ENCODE results near the gene GRIK4. TPM values are rescaled to one million over a fixed set of nuclear protein-coding genes. Genes with fewer than 3 reads are reported as not detected.

Gene GRIK4
- total RNA-seq, 1 experiment from 2014 or later: not detected

GRCh38 chr11:120525261-120526171 is 14.0 kb downstream of the GRIK4 start:
- no peak overlapping the region for H3K27ac ChIP-seq (ENCODE audit: low read length)
- H3K4me1 ChIP-seq (ENCODE audit: insufficient read depth, low read length): no peaks in the 10 kb centered on the region
- H3F3A ChIP-seq (ENCODE audit: low read length, unreplicated experiment): no peaks in the 10 kb centered on the region
- no peak overlapping the region for H3K9ac ChIP-seq (ENCODE audit: low read length)
- H3K4me2 ChIP-seq (ENCODE audit: low read length): no peak overlapping the region
- peak; percentile 39; the same call in 1 of the 2 replicates for ATAC-seq
- no peak for DNase-seq
- H3K79me2 ChIP-seq (ENCODE audit: low read length): no peaks in the 10 kb centered on the region
- no peaks in the 10 kb centered on the region for H3K9me2 ChIP-seq (replicated peaks; ENCODE audit: low read length)
- peaks cover 97% of the 10 kb centered on the region for H3K27me3 ChIP-seq (ENCODE audit: low read length)
- H3K4me3 ChIP-seq (ENCODE audit: low read length): no peak overlapping the region
- no TSS peak for BruUV-seq (replicated peaks)
- POLR2A ChIA-PET (ENCODE audit: unreplicated experiment): no interaction called here
- H3K9me3 ChIP-seq (ENCODE audit: low read length): no peaks in the 10 kb centered on the region
- H4K20me1 ChIP-seq (ENCODE audit: low read length): no peaks in the 10 kb centered on the region
- intact Hi-C loops (cut with micrococcal nuclease): no loop called here
- TF ChIP-seq, protein P1, sequence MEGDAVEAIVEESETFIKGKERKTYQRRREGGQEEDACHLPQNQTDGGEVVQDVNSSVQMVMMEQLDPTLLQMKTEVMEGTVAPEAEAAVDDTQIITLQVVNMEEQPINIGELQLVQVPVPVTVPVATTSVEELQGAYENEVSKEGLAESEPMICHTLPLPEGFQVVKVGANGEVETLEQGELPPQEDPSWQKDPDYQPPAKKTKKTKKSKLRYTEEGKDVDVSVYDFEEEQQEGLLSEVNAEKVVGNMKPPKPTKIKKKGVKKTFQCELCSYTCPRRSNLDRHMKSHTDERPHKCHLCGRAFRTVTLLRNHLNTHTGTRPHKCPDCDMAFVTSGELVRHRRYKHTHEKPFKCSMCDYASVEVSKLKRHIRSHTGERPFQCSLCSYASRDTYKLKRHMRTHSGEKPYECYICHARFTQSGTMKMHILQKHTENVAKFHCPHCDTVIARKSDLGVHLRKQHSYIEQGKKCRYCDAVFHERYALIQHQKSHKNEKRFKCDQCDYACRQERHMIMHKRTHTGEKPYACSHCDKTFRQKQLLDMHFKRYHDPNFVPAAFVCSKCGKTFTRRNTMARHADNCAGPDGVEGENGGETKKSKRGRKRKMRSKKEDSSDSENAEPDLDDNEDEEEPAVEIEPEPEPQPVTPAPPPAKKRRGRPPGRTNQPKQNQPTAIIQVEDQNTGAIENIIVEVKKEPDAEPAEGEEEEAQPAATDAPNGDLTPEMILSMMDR (conservative IDR thresholded peaks at IDR 0.05; ENCODE audit: low read depth, low read length): no peak
- TF ChIP-seq EZH2 (IDR thresholded peaks at IDR 0.05; ENCODE audit: low read length, unreplicated experiment) (no peak), EZH2phosphoT487 (IDR thresholded peaks at IDR 0.05; ENCODE audit: borderline replicate concordance, low read length) (no peak)
- CTCF ChIA-PET: no interaction called here
- H2AFZ ChIP-seq (ENCODE audit: low read length): no peak overlapping the region
- H3K36me3 ChIP-seq (ENCODE audit: low read depth, low read length): no peaks in the 10 kb centered on the region

DNA sequence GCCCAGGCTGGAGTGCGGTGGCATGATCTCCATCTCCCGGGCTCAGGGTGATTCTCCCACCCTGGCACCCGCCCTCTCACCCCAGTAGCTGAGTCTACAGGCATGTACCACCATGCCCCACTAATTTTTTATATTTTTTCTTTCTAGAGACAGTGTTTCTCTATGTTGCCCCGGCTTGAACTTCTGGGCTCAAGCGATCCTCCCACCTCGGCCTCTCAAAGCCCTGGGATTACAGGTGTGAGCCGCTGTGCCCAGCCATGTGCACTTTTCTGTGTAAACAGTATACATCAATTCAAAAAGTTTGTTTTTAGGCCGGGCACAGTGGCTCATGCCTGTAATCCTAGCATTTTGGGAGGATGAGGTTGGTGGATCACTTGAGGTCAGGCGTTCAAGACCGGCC is 14.7 kb downstream of the GRIK4 start:
- TF ChIP-seq EZH2phosphoT487 (IDR thresholded peaks at IDR 0.05; ENCODE audit: borderline replicate concordance, low read length) (no peak), EZH2 (IDR thresholded peaks at IDR 0.05; ENCODE audit: low read length, unreplicated experiment) (no peak)
- TF ChIP-seq, protein P1 (conservative IDR thresholded peaks at IDR 0.05; ENCODE audit: low read depth, low read length): no peak
- no peaks in the 10 kb centered on the region for H3K9me3 ChIP-seq (ENCODE audit: low read length)
- H3K9me2 ChIP-seq (replicated peaks; ENCODE audit: low read length): no peaks in the 10 kb centered on the region
- no peak for DNase-seq
- no peaks in the 10 kb centered on the region for H3K36me3 ChIP-seq (ENCODE audit: low read depth, low read length)
- ChIA-PET CTCF (no interaction called here), POLR2A (ENCODE audit: unreplicated experiment) (no interaction called here)
- no peak overlapping the region for H3K9ac ChIP-seq (ENCODE audit: low read length)
- ATAC-seq: no peak
- H3K27ac ChIP-seq (ENCODE audit: low read length): no peak overlapping the region
- H3K79me2 ChIP-seq (ENCODE audit: low read length): no peaks in the 10 kb centered on the region
- H3K4me1 ChIP-seq (ENCODE audit: insufficient read depth, low read length): no peaks in the 10 kb centered on the region
- H4K20me1 ChIP-seq (ENCODE audit: low read length): no peaks in the 10 kb centered on the region
- no TSS peak for BruUV-seq (replicated peaks)
- H3K4me3 ChIP-seq (ENCODE audit: low read length): no peak overlapping the region
- peaks cover 97% of the 10 kb centered on the region for H3K27me3 ChIP-seq (ENCODE audit: low read length)
- intact Hi-C loops (cut with micrococcal nuclease): no loop called here
- no peak overlapping the region for H3K4me2 ChIP-seq (ENCODE audit: low read length)
- H3F3A ChIP-seq (ENCODE audit: low read length, unreplicated experiment): no peaks in the 10 kb centered on the region
- H2AFZ ChIP-seq (ENCODE audit: low read length): no peak overlapping the region

Measured in PC-3 (cell line).